AG09319 (cell line): Measurements from ENCODE around the gene PTH1R.

Experiments
- DNase-seq: peaks from one replicate; pipeline ENCODE4 v3.0.0-alpha.2; 2010; ENCODE audit warnings: low read depth; ENCODE audit errors: extremely low read depth
- TF ChIP-seq, protein P1 (sequence below): IDR thresholded peaks from 2 replicates; pipeline ENCODE4 v1.5.1; 2011; ENCODE audit warnings: low read depth, mild to moderate bottlenecking, inconsistent platforms, low read length, moderate library complexity

The PTH1R gene

DNA sequence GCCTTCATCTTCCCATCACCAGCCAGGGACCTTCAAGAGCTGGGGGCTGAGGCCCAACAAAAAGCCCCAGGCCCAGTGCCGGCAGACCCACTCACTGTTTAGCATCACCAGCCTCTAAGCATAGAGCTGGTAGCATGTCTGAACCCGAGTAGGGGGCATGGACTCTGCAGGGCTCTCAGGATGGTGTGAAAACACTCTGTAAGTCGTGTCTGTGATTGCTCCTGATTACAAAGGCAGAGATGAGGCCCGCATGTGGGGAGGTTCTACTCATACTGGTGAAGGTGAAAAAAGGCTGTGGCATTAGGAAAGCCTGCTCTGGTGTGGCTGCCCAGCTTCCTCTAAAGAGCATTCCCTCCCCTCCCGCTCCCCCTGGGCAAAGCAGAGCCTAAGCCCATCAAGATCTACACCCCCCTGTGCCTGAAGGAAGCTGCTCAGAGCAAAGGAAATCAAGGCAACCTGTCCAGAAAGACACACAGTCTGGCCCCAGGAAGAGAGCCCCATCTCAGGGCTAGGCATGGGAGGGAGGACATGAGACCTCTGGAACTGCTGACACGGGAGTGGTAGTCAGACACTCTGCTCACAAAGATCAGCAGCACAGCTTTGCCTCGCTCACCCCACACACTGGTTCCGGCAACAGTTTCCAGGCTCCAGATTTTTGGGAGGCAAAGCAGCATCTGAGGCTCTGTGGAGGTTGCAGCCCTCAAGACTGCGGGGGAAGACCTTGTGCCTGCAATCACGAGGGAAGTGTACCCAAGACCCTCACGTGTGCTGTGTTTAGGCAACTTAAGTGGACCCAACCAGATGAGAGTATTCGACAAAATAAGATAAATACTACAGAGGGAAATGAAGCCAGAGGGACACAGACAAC, 62.3 kb downstream of the PTH1R start:
- no peak for DNase-seq

DNA sequence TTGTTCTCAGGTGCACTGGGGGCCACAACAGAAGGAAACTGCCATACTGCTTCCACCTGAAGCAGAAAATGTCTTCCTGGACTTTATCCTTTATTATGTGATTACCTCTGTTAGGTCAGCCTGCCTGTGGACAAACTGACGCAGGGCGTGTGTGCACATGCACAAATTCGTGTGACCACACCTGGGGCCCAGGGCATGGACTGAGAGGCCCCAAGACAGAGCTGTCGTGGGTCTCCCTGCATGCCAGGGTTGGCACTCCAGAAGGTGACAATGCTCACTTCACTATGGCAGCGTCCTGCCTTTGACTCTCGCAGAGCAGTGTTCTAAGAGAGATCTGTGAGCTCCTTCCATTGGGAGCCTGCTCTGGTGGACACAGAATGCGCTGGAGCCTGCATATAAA, 64.6 kb downstream of the PTH1R start:
- TF ChIP-seq, protein P1, sequence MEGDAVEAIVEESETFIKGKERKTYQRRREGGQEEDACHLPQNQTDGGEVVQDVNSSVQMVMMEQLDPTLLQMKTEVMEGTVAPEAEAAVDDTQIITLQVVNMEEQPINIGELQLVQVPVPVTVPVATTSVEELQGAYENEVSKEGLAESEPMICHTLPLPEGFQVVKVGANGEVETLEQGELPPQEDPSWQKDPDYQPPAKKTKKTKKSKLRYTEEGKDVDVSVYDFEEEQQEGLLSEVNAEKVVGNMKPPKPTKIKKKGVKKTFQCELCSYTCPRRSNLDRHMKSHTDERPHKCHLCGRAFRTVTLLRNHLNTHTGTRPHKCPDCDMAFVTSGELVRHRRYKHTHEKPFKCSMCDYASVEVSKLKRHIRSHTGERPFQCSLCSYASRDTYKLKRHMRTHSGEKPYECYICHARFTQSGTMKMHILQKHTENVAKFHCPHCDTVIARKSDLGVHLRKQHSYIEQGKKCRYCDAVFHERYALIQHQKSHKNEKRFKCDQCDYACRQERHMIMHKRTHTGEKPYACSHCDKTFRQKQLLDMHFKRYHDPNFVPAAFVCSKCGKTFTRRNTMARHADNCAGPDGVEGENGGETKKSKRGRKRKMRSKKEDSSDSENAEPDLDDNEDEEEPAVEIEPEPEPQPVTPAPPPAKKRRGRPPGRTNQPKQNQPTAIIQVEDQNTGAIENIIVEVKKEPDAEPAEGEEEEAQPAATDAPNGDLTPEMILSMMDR, result no peak
- no peak for DNase-seq

More for the DNA sequence above, 62.3 kb downstream of the PTH1R start:
- TF ChIP-seq, protein P1, result no peak

GRCh38 chr3:46942481-46943236, 65.1 kb downstream of the PTH1R start:
- TF ChIP-seq, protein P1, result no peak

DNA sequence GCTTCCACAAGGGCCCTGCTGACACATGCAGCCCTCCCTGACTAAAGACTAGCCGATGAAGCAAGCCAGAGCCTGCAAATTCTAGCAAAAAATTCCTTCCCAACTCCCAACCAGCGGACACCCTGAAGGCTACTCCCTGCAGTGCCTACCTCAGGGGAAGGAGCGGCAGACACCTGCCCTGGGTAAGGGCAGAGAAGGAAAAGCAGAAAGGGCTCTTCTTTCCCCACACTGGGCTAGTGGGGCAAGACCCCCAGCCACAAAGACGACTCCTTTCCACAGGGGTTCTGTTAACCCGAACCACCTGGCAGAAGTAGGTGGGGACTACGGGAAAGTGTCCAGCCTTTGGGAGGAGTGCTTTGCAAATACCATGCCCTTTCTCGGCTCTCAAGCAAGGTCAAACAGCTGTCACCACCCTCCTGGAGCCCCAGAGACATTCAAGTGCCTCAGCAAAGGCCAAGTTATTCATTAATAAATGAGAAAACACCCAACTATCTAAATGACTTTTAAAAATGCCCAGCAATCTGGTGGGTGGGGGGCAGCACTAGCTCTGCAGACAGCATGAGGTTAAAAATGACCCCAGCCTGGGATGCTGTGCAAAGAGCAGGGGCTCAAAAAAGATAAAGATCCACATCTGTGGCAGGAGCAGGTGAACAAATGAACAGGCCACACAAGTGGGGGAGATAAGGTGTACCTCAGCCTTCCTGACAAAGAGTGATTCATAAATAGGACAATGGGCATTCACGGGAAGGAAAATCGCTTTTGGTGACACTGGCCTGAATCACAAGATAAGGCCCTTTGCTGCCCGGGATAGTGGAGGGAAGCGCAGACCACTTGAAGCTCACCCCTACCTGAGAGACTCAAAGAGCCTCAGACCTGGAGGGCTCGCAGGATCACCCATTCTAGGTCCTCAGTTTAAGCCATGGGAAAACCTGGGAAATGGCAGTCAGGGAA, 66.0 kb downstream of the PTH1R start:
- TF ChIP-seq, protein P1, result no peak
- DNase-seq, result no peak

More at GRCh38 chr3:46942481-46943236, 65.1 kb downstream of the PTH1R start:
- DNase-seq, result no peak

DNA sequence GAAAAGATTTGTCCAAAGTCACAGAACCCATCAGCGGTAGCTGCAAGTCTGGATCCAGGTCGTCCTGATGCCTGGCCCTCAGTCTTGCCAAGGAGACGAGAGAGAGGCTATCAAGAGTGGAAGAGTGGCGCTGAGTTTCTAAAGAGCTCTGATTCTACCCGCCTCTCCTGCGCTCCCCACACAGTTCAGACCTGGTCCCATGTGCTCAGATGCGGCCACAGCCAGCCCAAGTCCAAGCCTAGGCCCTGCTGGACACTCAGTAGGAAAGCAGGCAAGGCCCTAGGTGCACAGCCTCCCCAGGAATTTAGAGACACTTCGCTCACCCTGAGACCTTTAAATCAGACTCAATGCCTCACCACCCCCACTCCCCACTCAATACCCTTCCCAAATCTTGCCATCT, 66.7 kb downstream of the PTH1R start:
- TF ChIP-seq, protein P1, result no peak
- no peak for DNase-seq

DNA sequence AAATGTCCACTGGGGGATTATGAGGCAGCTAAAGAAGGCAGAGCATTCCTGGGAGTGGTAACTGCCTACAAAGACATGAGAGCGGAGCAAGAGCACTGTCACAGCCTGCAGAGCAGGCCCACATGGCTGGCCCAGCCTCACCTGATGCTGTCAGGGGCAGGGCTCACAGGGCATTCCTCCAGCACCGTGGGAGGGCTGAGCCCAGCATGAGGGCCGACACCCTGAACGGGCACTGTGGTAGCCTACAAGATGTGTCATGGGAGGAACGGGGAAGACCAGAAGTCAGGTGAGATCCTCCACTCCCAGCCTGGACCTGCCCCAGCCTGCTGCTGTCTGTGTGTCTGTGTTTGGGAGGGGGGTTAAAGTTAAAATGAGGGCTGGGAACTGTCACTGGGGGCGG, 68.9 kb downstream of the PTH1R start:
- no peak for DNase-seq
- TF ChIP-seq, protein P1, result no peak
